H1 (cell line): ENCODE measurements around the gene RNU7-1. TPM values are rescaled to one million over a fixed set of nuclear protein-coding genes. Genes with fewer than 3 reads are reported as not detected.

Experiments
- ATF2 ChIP-seq: IDR thresholded peaks from 2 replicates; pipeline ENCODE4 v1.6.1; 2012; ENCODE audit warnings: low read length, inconsistent platforms
- CBX8 ChIP-seq: fragments of 300-800, 300-1000 bp; sonication (generic); IDR thresholded peaks from 2 replicates; pipeline ENCODE4 v1.7.1; 2016; ENCODE audit warnings: low read depth, low read length, borderline replicate concordance
- CREB1 ChIP-seq: IDR thresholded peaks from 2 replicates; pipeline ENCODE4 v1.6.1; 2012; ENCODE audit warnings: inconsistent platforms
- FOSL1 ChIP-seq: IDR thresholded peaks from 2 replicates; pipeline ENCODE4 v1.6.1; 2011; ENCODE audit warnings: mild to moderate bottlenecking, low read depth, low read length, moderate library complexity; ENCODE audit not compliant: insufficient read depth
- GTF2F1 ChIP-seq: IDR thresholded peaks from 2 replicates; pipeline ENCODE4 v1.6.1; 2012; ENCODE audit warnings: low read depth, low read length, improper control_type of control experiment, borderline replicate concordance
- HDAC2 ChIP-seq, 2 experiments: fragments of 300-600 bp in 1 of 2; sonication (generic) in 1 of 2; IDR thresholded peaks; 2 replicates each; pipeline ENCODE4 v1.6.1; 2011 to 2012; ENCODE audit warnings: low read depth in 2 of 2, low read length in 2 of 2, mild to moderate bottlenecking in 2 of 2, moderate library complexity in 2 of 2, borderline replicate concordance in 1 of 2, inconsistent platforms in 1 of 2
- JUN ChIP-seq: IDR thresholded peaks from 2 replicates; pipeline ENCODE4 v1.6.1; 2011; ENCODE audit warnings: low read depth, mild to moderate bottlenecking, improper control_type of control experiment, low read length
- KDM4A ChIP-seq: IDR thresholded peaks from one replicate; pipeline ENCODE4 v1.7.1; 2012; ENCODE audit warnings: low read depth, mild to moderate bottlenecking, moderate library complexity, low read length, inconsistent platforms; ENCODE audit not compliant: severe bottlenecking
- POLR2A ChIP-seq, 2 experiments: IDR thresholded peaks; 1 replicate in 1 of 2; 2 replicates in 1 of 2; pipeline ENCODE4 v1.6.1; 2011; ENCODE audit warnings: low read depth in 2 of 2, low read length in 2 of 2, mild to moderate bottlenecking in 2 of 2; ENCODE audit errors: control extremely low read depth in 1 of 2
- POLR2AphosphoS5 ChIP-seq: IDR thresholded peaks from 2 replicates; pipeline ENCODE4 v1.6.1; 2011; ENCODE audit warnings: low read depth, low read length
- RAD21 ChIP-seq, 2 experiments: IDR thresholded peaks in 1 of 2; conservative IDR thresholded peaks in 1 of 2; 2 replicates each; pipeline ENCODE4 v1.6.1; 2011; ENCODE audit warnings: low read depth in 2 of 2, low read length in 2 of 2, improper control_type of control experiment in 1 of 2, inconsistent platforms in 1 of 2, mild to moderate bottlenecking in 1 of 2, moderate library complexity in 1 of 2
- RNF2 ChIP-seq: fragments of 200-900, 300-1000 bp; sonication (generic); IDR thresholded peaks from 2 replicates; pipeline ENCODE4 v1.7.1; 2016; ENCODE audit warnings: borderline replicate concordance, low read depth, mild to moderate bottlenecking, antibody characterized with exemption, low read length; ENCODE audit not compliant: poor library complexity, severe bottlenecking; ENCODE audit errors: missing control alignments
- SIN3A ChIP-seq, 2 experiments: IDR thresholded peaks in 1 of 2; conservative IDR thresholded peaks in 1 of 2; 2 replicates each; pipeline ENCODE4 v1.6.1; 2011 to 2012; ENCODE audit warnings: low read length in 2 of 2, improper control_type of control experiment in 1 of 2, low read depth in 1 of 2, mild to moderate bottlenecking in 1 of 2
- SIX5 ChIP-seq: IDR thresholded peaks from 2 replicates; pipeline ENCODE4 v1.6.1; 2011; ENCODE audit warnings: mild to moderate bottlenecking, low read depth, low read length
- SP1 ChIP-seq: IDR thresholded peaks from 2 replicates; pipeline ENCODE4 v1.6.1; 2011; ENCODE audit warnings: low read depth, low read length
- SP4 ChIP-seq: IDR thresholded peaks from 2 replicates; pipeline ENCODE4 v1.6.1; 2012; ENCODE audit warnings: low read length, inconsistent platforms
- SRF ChIP-seq: IDR thresholded peaks from 2 replicates; pipeline ENCODE4 v1.6.1; 2011; ENCODE audit warnings: mild to moderate bottlenecking, low read depth, low read length, moderate library complexity
- SUZ12 ChIP-seq: fragments of 200-600 bp; sonication (generic); IDR thresholded peaks from 2 replicates; pipeline ENCODE4 v1.6.1; 2012; ENCODE audit warnings: mild to moderate bottlenecking, inconsistent platforms, low read length, moderate library complexity, mixed read lengths
- TAF1 ChIP-seq: IDR thresholded peaks from 2 replicates; pipeline ENCODE4 v1.6.1; 2011; ENCODE audit warnings: mild to moderate bottlenecking, low read depth, low read length
- TAF7 ChIP-seq: optimal IDR thresholded peaks from 2 replicates; pipeline ENCODE3; 2011; ENCODE audit warnings: low read depth, mild to moderate bottlenecking, inconsistent platforms, low read length, moderate library complexity, borderline replicate concordance
- ZNF274 ChIP-seq: IDR thresholded peaks from 2 replicates; pipeline ENCODE4 v1.7.0; 2012; ENCODE audit warnings: low read length, borderline replicate concordance; ENCODE audit errors: extremely low read depth
- polyA plus RNA-seq, 7 experiments: library from polyadenylated mRNA; depleted of rRNA in 3 of 7; stranded (reverse) in 5 of 7; unstranded in 2 of 7; fragments of >200 nt in 5 of 7; fragments of 200-250 nt in 2 of 7; gene quantifications; 1 replicate in 5 of 7; 2 replicates in 1 of 7; 4 replicates in 1 of 7; pipeline versions ENCODE4 v1.2.1 to v1.2.3, GENCODE V29; 2011 to 2013; ENCODE audit warnings: missing spikeins in 2 of 7, mixed read lengths in 2 of 7
- total RNA-seq: library from RNA; stranded (reverse); fragmentation: NEBNext Ultra II Directional; extraction: Animal tissue kit (Norgen Biotek cat#: 25700); gene quantifications from 2 replicates; pipeline ENCODE4 v1.2.1, GENCODE V29; 2021

The RNU7-1 gene
- total and polyA plus RNA-seq, 2 of the 8 experiments (the other 6 are each of a cell fraction or from before 2014, with no cell fraction given), result not detected

- TF ChIP-seq GTF2F1, result 0 out of 2 replicates have a peak, but pooled peaks have one; percentile 14
- no peak for TF ChIP-seq SP4
- no peak for TF ChIP-seq FOSL1
- no peak for TF ChIP-seq RNF2
- no peak for TF ChIP-seq TAF7
- 0 out of 3 replicates have a peak, but pooled peaks of 1 of the 2 experiments have one; percentile 23 for TF ChIP-seq POLR2A (IDR thresholded peaks at IDR 0.05; ENCODE audit: control extremely low read depth in 1 of 2, low read depth in 2 of 2, low read length in 2 of 2)
- TF ChIP-seq CBX8, result no peak
- peak; percentile 43; the same call in 1 of the 2 replicates for TF ChIP-seq CREB1
- no peak for TF ChIP-seq SRF
- TF ChIP-seq POLR2AphosphoS5, result no peak
- no peak; a peak in 1 of 4 replicates for TF ChIP-seq SIN3A (conservative IDR thresholded peaks at IDR 0.05 in 1 of 2, IDR thresholded peaks at IDR 0.05 in 1 of 2; ENCODE audit: low read depth in 1 of 2, low read length in 2 of 2)
- TF ChIP-seq SIX5, result no peak
- TF ChIP-seq TAF1, result peak; percentile 37; the same call in 1 of the 2 replicates
- peak in 1 of 2 experiments; percentile 9; a peak in 1 of 4 replicates for TF ChIP-seq RAD21 (IDR thresholded peaks at IDR 0.05 in 1 of 2, conservative IDR thresholded peaks at IDR 0.05 in 1 of 2; ENCODE audit: low read depth in 2 of 2, low read length in 2 of 2)
- TF ChIP-seq ATF2, result no peak; the same call in 1 of the 2 replicates
- no peak for TF ChIP-seq JUN
- no peak for TF ChIP-seq SP1
- TF ChIP-seq HDAC2 (IDR thresholded peaks at IDR 0.05; ENCODE audit: borderline replicate concordance in 1 of 2, low read depth in 2 of 2, low read length in 2 of 2), result peak in 1 of 2 experiments; percentile 13; a peak in 1 of 4 replicates
- TF ChIP-seq ZNF274, result no peak
- TF ChIP-seq SUZ12, result no peak
- TF ChIP-seq KDM4A, result peak; percentile 26
Measured at GRCh38 chr12:6961695-6962284, 18.2 kb downstream of the RNU7-1 start (continued).
